HG03378 (cell line): ENCODE data around the gene GPR27.

Experiments
- ATAC-seq: cut with Tn5 transposase; IDR thresholded peaks from one replicate; pipeline ENCODE4 v1.9.1; 2021; ENCODE audit warnings: mild to moderate bottlenecking, moderate library complexity; ENCODE audit not compliant: unreplicated experiment

The GPR27 gene

DNA sequence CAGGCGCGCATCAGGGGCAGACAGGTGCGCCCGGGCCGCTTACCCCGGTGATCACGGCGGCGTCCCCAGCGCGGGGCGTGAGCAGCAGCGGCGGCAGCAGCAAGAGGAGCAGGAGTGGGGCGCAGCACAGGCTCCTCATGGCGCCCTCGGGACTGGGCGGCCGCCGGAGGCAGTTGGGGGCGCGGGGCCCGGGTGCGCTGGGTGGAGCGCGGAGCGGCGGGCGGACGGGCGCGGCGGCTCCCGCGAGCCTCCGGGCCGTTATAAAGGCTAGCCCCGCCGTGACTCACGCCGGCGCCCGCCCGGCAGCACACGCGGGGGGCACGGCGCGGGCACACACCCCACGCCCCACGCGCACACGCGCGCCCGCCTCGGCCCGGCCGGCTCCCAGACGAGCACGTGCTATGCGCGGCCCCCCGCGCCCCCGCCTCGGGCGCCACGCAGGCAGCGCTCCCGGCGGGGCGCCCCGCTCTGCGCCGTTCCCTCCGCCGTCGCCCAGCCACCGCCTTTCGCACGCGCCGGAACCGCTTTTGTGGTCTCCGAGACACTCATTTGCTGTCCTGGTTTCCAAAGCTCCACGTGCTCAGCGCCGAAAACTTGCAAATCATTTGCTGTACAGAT, 31.4 kb downstream of the GPR27 start, which contains the start of gene PROK2:
PROK2 (minus strand) TSS at position 235 of the 618 bp plus-strand sequence; CDS start at position 139, 96 bp downstream.
- ATAC-seq, result no peak

GRCh38 chr3:71785532-71786216, 32.0 kb downstream of the GPR27 start:
- ATAC-seq, result no peak

DNA sequence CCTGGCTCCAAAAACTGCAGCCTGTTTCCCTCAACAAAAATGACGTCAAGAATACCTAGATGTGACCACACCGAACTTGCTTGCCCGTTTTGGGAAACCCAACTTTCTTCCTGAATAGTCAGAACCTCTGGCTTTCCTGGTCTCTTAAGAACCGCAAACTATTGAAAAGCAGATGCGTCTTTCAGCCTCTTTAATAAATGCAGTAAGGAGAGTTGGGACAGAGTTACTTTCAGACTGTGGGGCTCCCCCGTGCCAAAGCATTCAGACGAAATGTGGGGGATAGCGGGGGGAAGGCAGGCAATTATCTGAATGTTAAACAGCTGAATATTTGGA, 32.5 kb downstream of the GPR27 start:
- no peak for ATAC-seq

- ATAC-seq, result no peak
Observed at GRCh38 chr3:71786551-71786950, 32.9 kb downstream of the GPR27 start.

DNA sequence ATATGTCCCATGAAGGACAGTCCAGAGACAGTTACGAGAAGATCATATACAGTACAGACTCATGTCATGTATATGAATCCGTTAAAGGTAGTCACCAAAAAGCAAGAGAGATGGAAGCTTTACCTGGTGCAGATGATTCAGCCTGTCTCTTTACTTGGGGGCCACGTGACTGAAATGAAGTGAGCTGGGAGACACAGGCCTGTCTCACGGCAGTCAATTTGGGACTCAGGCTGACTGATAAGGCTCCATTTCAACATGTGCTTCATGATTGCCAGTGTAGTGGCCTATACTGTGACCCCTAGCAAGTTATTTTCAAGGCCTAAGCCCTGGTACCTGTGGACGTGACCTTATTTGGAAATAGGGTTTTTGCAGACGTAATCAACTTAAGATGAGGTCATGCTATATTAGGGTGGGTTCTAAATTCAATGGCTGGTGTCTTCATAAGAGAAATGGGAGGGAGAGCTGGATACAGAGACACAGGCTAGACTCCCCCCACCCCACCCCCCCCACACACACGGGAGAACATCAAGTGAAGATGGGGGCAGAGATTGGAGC, 34.3 kb downstream of the GPR27 start:
- ATAC-seq, result no peak

DNA sequence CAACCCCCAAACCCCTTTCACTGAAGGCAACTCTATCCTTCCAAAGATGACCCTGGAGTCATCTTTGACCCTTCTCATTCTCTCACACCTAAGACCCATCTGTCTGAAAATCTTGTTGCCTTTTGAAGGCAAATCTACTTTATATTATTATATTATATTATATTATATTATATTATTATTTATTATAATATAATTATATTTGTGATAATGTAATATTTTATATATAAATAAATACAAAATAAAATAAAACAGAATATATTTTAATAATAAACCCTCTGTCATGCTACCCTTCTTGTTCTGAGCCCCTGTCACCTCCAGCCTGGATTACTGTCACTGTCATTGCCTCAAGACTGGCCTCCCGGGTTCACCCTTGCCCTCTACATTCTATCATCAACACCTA, 36.3 kb downstream of the GPR27 start:
- no peak for ATAC-seq

DNA sequence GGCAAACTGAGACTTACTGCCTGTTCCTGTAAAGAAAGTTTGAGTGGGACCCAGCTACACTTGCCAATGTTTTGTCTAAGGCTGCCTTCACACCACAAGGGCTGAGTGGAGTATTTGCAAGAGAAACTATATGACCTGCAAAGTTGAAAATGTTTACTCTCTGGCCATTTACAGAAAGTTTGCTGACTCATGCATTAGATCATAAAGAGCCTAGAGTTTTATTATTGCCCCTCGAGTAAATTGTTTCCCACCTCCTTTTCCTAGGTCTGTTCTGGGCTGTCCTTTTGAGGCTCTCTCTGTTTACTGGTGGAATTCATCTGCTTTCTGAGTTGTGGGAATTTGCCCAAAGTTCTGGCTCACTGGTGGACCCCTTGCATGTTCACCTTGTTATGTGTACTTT, 38.0 kb downstream of the GPR27 start:
- no peak for ATAC-seq

GRCh38 chr3:71796290-71796689, 42.6 kb downstream of the GPR27 start:
- ATAC-seq, result no peak

DNA sequence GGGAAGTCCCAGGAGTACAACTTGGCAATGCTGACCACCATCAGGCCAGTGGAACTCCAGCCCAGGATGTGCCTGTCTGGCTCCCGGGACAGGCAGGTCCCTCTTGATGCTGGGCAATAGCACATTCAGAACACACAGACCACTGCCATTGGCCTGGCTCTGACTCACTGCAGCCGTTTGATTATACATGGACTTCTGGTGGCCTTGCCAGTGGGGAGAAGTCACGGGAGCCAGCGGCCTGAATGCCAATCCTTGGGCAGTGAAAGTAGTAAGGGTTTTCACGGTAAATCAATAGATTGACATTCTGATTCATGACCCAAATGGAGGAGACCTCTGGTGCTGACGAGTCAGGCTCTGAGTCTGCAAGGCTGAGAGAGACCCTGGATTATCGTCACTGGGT, 43.8 kb downstream of the GPR27 start:
- no peak for ATAC-seq

GRCh38 chr3:71800023-71800422, 46.4 kb downstream of the GPR27 start:
- ATAC-seq, result no peak

- ATAC-seq, result no peak
Observed at GRCh38 chr3:71801986-71802385, 48.3 kb downstream of the GPR27 start.

DNA sequence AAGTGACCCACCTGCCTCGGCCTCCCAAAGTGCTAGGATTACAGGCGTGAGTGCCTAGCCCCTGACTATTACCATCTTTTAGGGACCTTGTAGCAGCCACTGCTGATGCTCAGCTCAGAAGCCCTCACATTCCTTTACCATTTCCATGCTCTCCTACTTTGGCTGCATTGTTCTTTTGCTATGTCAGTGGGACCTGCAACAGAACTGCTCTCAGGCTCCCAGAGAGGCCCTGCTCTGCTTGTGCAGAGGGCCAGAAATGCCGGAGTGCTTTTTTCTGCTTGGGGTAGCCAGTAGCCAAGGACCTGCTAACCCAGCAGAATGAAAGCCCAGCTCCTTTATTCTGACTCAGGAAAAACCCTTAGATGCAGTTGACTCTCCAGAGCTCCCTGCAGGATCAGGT, 49.6 kb downstream of the GPR27 start:
- ATAC-seq, result no peak

GRCh38 chr3:71805199-71805598, 51.5 kb downstream of the GPR27 start:
- ATAC-seq, result no peak

DNA sequence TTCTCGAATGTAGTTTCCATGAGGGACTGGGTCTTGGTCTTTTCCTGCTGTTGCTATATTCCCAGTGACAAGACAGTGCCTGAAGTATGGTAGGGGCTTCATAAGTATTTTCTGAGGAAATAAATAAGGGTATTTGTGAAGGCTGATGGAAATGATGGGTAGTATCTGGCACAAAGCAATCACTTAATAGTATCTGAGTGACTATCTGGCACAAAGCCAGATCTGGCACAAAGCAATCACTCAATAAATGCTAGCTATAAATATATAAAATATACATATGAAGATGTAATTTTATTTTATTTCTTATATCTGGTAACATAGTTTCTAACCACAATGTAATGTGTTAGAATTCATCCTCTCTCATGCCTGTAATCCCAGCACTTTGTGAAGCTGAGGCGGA, 52.0 kb downstream of the GPR27 start:
- no peak for ATAC-seq
